GM19455 (cell line): ENCODE data around the gene FURIN.
A peak's percentile ranks its signal among the peaks of the same experiment; 100 is the strongest.
"Not testable (repeated sequence)": the region's sequence is repeated elsewhere in the genome, so short reads cannot be mapped to it uniquely, and the experiment has no call there.

Experiments
- ATAC-seq: cut with Tn5 transposase; IDR thresholded peaks from one replicate; pipeline ENCODE4 v1.9.1; 2021; ENCODE audit not compliant: unreplicated experiment

FURIN gene

GRCh38 chr15:90840954-90841353 is 27.4 kb upstream of the FURIN start:
- no peak for ATAC-seq

- no peak for ATAC-seq
Measured at GRCh38 chr15:90844696-90845095, 23.7 kb upstream of the FURIN start.

DNA sequence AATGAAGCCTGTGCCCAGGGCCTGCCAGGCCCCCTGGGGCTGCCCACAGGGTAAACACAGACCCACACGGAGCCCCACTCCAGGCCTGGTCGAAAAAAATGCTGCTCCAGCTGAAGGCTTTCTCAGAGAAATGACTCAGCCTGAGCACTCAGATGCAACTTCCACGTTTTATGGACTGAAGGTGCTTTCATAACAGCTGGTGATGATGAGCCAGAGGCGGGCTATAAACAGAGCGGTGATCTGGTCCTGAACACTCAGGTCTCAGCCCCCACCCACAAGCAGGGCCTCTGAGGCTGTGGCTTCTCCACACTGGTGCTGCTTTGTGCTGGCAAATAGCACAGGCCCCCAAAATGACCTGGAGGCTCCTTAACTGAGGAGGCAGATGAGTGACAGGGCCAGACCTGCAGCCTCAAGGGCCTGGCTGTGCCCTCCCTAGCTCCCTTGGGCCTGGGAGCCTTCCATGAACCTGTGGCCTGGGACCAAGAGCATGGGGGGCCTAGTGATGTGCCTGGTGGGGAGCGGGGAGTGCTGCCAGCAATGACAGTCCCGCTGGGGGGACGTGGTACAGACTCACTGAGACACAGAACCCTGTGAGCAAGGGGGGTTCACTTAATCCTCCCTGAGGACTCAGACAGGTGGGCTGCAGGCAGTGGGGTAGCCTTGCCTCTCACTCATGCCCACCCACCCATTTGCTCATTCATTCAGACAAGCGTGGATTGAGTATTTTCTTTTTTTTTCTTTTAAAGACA is 23.0 kb upstream of the FURIN start:
- peak; percentile 88 for ATAC-seq

GRCh38 chr15:90849424-90849823 is 19.0 kb upstream of the FURIN start:
- not testable (repeated sequence) for ATAC-seq

GRCh38 chr15:90851114-90851513 is 17.3 kb upstream of the FURIN start:
- ATAC-seq, result no peak

DNA sequence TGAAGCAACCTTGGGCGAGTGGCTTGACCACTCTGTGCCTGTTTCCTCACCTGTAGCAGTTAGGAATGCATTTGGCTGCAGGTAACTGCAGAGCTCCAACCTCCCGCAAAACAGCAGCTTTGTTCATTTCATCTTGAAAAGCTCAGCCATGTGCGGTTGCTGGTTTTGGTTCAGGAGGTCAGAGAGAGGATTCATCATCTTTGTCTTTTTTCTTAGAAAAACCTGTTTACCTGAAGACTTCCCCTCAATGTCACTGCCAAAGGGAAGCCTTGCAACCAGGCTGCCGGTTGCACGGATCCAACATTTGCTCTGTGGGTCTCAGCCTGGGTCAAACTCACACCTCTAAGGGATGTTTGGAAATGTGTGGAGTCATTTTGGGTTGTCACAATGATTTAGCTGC is 16.4 kb upstream of the FURIN start:
- no peak for ATAC-seq

- no peak for ATAC-seq
Measured at GRCh38 chr15:90855139-90855538, 13.2 kb upstream of the FURIN start.

DNA sequence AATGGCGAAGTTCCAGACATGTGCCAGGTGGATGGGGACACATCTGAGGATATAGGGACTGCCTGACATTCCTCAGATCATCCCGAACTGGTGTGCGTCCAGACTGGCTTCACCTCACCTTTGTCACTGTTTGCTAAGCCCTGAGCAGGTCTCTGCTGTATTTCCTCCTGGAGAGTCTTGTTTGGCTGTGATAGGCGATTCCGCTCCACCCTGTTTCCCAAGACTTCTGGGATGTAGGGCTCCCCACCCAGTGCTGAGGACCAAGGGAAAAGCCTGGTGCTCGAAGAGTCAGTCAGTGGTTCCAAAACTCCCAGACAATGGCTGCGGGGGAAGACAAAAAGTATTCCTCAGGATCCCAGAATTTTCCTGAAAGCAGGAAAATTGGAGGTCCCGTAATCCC is 11.1 kb upstream of the FURIN start:
- ATAC-seq, result no peak

DNA sequence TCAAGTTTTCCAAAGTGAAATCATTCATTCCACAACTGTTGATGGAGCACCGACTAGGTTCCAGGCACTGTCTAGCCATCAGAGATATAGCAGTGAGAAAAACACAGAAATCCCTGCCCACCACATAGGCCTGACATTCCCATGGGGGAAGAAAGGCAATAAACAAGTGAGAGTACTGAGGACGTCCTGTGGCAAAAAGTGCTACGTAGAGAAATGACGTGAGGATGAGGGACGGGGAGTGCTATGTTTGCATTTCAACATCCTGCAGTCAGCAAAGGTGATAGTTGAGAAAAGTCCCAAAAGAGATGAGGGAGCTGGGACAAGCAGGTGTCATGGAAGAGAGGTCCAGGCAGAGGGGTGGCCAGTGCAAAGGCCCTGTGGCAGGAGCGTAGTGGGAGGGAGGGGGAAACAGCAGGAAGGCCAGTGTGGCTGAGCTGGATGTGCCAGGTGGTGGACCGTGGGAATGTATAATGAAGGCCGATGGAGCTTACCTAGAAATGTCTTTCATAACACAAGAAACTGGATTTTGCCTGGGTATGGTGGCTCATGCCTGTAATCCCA is 10.4 kb upstream of the FURIN start:
- ATAC-seq, result no peak

- no peak for ATAC-seq
Measured at GRCh38 chr15:90859234-90860131, 8.9 kb upstream of the FURIN start.

GRCh38 chr15:90860450-90860849 is 7.9 kb upstream of the FURIN start:
- ATAC-seq, result no peak

GRCh38 chr15:90860942-90861675 is 7.3 kb upstream of the FURIN start:
- ATAC-seq, result no peak

DNA sequence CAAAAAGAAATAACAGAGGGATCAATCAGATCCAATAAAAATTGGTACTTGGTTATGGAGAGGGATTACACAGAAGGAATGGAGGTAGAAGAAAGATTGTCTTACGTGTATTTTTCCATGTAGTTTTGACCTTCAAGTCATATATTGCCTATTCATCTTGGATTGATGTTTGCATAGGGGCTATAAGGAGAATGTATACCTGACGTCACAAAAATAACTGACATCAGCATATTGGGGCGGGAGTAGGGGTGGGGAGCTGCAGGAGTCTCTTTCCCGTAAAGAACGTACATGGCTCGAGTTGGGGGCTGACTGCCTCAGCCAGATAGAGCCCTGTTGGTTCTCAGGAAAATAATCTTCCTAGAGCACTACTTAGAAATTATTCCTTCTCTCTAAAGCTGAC is 5.9 kb upstream of the FURIN start:
- ATAC-seq, result no peak

DNA sequence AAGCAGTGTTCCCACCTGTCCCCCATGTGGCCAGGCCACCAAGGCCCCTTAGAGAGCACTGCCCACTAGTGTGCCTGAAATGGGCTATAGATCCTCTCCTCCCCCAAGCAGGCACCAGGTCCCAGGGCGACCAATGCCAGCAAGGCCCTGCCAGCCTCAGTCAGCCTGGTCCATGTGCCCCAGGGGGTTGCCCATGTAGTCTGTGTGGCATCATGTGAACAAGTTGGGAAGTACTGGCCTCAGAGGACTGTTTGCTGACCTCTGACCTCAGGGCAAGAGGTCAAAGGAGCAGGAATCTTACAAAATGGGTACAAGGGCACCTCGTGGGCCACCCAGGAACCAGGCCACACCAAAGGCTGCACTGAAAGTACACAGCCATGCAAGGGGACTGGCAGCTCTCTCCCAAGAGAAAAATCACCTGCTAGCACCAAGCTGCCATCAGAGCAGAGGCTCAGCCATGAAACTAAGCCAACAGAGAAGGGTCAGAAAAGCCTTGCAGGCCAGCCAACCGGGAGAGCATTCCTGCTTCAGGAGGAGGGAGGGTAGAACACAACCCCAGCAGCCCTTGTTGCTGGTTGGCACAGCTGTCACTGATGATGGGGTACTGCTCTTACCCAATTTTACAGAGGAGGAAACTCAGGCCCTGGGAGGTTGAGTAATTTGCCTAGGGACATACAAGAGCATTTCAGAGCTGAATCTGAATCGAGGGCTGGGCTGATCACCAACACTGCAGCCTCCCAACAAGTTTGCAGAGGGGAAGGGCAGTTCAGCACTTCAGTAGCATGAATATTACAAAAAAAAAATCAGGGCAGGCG is 5.2 kb upstream of the FURIN start:
- ATAC-seq, result no peak

GRCh38 chr15:90863987-90864386 is 4.4 kb upstream of the FURIN start:
- no peak for ATAC-seq

DNA sequence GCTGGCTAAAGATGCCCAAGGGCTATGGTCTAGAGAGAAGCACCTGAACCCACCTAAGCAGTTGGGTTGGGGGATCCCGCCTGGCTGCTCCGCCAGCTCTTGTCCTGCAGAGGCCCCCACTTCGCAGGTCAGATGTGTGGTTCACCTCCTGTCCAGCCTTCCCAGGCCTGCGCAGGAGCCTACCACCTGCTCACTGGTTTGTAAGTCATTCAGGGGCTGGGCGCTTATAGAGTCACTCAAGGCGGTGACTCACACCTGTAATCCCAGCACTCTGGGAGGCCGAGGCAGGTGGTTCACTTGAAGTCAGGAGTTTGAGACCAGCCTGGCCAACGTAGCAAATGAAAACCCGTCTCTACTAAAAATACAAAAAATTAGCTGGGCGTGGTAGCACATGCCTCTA is 3.9 kb upstream of the FURIN start:
- ATAC-seq, result no peak

- no peak for ATAC-seq
Measured at GRCh38 chr15:90865702-90866101, 2.7 kb upstream of the FURIN start.

- ATAC-seq, result no peak
Measured at GRCh38 chr15:90866161-90866715, 2.1 kb upstream of the FURIN start.

DNA sequence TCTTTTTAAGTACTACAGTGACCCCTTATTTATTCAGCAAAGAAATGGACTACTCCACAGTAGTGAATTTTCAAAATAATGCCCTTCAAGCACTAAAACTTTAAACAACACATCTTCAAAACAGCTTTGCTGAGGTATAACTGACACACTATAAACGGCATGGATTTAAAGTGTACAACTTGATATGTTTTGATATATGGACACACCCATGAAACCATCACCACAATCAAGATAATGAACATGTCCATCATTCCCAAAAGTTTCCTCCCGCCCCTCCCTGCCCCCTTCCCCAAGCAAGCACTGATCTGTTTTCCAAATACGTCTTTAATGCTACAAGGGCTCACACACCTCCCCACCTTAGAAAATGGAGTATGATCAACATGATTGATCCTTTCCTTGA is 1.6 kb upstream of the FURIN start:
- no peak for ATAC-seq

- ATAC-seq, result no peak
Measured at GRCh38 chr15:90869140-90869541, 753 bp downstream of the FURIN start.
